Loucy (cell line): ENCODE data around the gene ZFPM1.

Source experiments
- CTCF ChIP-seq: fragments of 200-600 bp; sonication (generic); conservative IDR thresholded peaks from 2 replicates; pipeline ENCODE4 v1.5.1; 2014; ENCODE audit warnings: mild to moderate bottlenecking, antibody characterized with exemption, low read length
- EZH2phosphoT487 ChIP-seq: fragments of 200-600 bp; IDR thresholded peaks from 2 replicates; pipeline ENCODE4 v1.6.1; 2018; ENCODE audit warnings: antibody characterized with exemption, mild to moderate bottlenecking, moderate library complexity, borderline replicate concordance

GRCh38 chr16:88560714-88561484, 107.8 kb downstream of the ZFPM1 start:
- TF ChIP-seq EZH2phosphoT487 = no peak
- TF ChIP-seq CTCF = no peak
